Muscle layer of colon (tissue), 2 donors: ENCODE data around the gene SCN7A.
"Not testable (repeated sequence)": the region's sequence is repeated elsewhere in the genome, so short reads cannot be mapped to it uniquely, and the experiment has no call there.

Experiments used
- H3K27ac ChIP-seq: one replicate; pipeline ENCODE4 v1.7.0; 2013; ENCODE audit warnings: low read depth, mild to moderate bottlenecking, low read length, moderate library complexity
- H3K27me3 ChIP-seq, 2 donors: one replicate each; pipeline ENCODE4 v1.7.0; 2013; ENCODE audit warnings: low read length in 2 of 2, mild to moderate bottlenecking in 2 of 2; ENCODE audit not compliant: insufficient read depth in 2 of 2, control insufficient read depth in 1 of 2
- H3K36me3 ChIP-seq: one replicate; pipeline ENCODE4 v1.7.0; 2013; ENCODE audit warnings: mild to moderate bottlenecking, low read length; ENCODE audit not compliant: insufficient read depth
- H3K4me1 ChIP-seq: one replicate; pipeline ENCODE4 v1.7.0; 2013; ENCODE audit warnings: mild to moderate bottlenecking, low read length; ENCODE audit not compliant: insufficient read depth
- H3K4me3 ChIP-seq, 2 donors: one replicate each; pipeline ENCODE4 v1.7.0; 2013; ENCODE audit warnings: low read length in 2 of 2, low read depth in 1 of 2, mild to moderate bottlenecking in 1 of 2, moderate library complexity in 1 of 2
- H3K9ac ChIP-seq: one replicate; pipeline ENCODE4 v1.7.0; 2013; ENCODE audit warnings: low read length
- H3K9me3 ChIP-seq: one replicate; pipeline ENCODE4 v1.7.0; 2013; ENCODE audit warnings: mild to moderate bottlenecking, low read length
- donor health status: abdominal sarcoma.
- donor health status: Adenocarcinoma of cecum.

Gene SCN7A

GRCh38 chr2:166491461-166491860, 2.6 kb downstream of the SCN7A start:
- Histone ChIP-seq H3K27me3 (no peaks in the 10 kb centered on the region), H3K9me3 (no peaks in the 10 kb centered on the region), H3K27ac (no peak overlapping the region), H3K9ac (no peak overlapping the region), H3K4me3 (peak overlapping the region in 1 of 2 donors; percentile 63), H3K36me3 (peaks cover 4% of the 10 kb centered on the region), H3K4me1 (peaks cover 20% of the 10 kb centered on the region)

DNA sequence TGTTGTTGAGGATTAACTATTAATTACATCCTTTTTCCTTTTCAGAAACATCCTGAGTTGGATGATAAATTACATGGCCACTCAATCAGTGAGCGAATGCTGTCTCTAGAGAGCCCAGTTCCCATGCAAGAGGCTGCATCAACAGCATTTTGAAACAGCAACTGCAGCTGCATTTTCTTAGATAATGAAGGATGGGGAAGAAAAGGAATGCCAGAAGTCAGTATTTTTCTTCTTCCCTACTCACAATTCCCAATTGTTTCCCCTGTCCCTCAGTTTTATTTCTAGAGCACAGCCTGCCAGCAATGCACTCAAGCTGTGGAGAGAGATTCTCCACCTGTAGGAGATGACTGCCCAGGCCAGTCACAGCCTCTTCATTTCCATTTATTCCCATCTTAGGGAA, 6.9 kb downstream of the SCN7A start:
- Histone ChIP-seq H3K9me3 (no peaks in the 10 kb centered on the region), H3K4me3 (no peak overlapping the region), H3K9ac (no peak overlapping the region), H3K36me3 (peaks cover 9% of the 10 kb centered on the region), H3K27ac (no peak overlapping the region), H3K27me3 (no peaks in the 10 kb centered on the region), H3K4me1 (peaks cover 23% of the 10 kb centered on the region)

DNA sequence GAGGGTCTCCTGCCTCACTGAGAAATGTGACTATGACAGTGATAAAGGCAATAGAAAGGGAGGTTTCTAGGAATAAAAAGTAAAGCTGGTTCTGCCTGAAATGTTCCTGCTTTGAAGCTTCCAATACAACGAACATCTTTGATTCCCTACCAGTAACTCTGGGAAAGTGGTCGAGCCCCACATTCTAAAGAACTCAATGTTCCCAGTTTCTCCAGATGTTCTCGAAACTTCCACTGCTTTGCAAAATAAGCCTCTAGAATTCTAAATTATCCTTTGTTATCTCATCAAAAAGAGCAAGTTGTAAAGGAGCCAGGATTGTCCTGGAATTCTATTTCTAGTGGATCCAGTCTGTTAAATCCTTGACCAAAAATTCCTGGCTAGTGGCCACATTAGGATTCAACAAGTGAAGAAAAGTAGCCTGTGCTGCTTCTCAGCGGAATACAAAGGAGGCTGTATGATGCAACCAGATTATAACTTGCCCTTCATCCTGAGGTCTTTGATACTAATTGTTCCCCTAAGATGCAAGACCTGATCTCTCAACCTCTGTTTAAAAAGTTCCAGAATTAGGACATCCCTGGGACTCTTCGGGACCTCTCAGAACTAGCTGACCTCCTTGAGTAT, 8.4 kb downstream of the SCN7A start:
- Histone ChIP-seq H3K36me3 (peaks cover 9% of the 10 kb centered on the region), H3K4me1 (peaks cover 23% of the 10 kb centered on the region), H3K9me3 (no peaks in the 10 kb centered on the region), H3K4me3 (no peak overlapping the region), H3K9ac (no peak overlapping the region), H3K27ac (peak overlapping the region; percentile 21), H3K27me3 (no peaks in the 10 kb centered on the region)

DNA sequence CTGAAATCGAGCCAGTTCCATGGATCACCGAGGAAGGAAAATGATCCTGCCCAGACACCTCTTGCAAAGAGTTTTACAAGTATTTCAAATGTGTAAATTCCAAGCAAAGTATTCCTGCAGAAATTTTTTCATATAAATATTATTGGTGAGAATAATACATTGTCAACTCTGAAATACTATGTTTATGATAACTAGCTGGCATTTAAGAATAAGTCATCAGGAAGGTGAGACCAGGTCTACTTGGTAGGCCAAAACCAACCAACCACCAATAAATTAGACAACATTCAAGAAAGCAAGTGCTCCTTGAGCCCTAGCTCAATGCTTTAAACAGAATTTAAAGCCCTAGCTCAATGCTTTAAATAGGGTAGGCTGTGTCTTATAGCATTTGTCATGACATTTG, 21.7 kb downstream of the SCN7A start:
- Histone ChIP-seq H3K4me3 (no peak overlapping the region), H3K9ac (no peak overlapping the region), H3K27me3 (no peaks in the 10 kb centered on the region), H3K4me1 (peaks cover 31% of the 10 kb centered on the region), H3K27ac (no peak overlapping the region), H3K36me3 (no peaks in the 10 kb centered on the region), H3K9me3 (no peaks in the 10 kb centered on the region)

DNA sequence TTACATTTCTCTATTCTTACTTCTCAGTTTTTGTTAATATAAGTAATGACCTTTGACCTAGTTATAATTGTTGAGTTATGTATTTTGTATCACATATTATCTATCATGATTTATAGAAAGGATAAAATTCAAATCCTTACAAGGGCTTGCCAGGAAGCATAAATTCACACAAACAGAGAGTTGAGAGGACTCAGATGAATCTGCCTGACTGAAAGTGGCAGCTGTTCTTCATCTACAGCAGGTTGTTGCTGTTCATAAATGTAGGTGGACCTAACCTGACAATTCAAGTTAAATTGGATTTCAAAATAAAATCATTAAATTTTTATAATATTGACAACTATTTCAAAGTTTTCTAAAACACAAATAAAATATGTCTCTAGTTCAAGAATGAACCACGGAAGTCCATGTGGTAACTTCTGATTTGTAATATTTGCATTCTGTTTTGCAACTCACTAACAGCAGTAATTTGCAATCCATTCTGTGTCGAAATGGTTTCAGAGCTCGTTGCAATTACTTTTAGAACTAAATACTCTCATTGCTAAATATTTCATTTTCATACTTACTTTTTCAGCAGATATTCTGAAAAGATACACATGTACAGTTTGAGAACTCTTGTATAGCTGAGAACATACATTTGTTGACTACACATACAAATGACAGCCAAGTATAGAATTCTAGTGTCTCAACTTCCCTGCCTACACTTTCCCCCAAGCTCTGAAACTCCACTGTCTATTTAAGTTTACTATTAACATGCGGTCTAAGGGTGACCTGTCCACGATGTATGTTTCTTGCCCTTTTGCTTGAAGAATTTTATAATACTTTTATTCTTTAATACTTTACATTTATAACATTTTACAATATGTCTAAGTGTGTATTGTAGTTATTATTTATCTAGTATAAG, 25.7 kb downstream of the SCN7A start:
- Histone ChIP-seq H3K4me1 (peaks cover 36% of the 10 kb centered on the region), H3K36me3 (peaks cover 7% of the 10 kb centered on the region)

DNA sequence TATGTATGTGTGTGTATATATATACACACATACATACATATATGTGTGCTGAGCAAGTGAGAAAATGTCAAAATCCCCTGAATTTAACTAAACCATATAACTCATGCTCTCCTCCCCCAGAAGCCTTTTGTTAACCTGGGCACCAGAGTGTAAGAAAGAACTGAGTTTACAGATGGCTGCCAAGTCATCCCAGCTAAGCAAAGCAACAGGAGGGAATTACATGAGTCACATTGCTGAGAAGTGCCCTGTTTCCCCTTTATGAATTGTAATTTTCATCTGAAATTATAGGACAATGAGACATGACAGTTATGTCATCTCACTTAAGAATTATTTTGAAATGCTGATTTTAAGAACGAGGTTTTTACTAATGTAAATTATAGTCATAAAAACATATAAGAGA, 29.9 kb downstream of the SCN7A start:
- Histone ChIP-seq H3K4me3 (no peak overlapping the region), H3K27me3 (no peaks in the 10 kb centered on the region), H3K4me1 (peaks cover 7% of the 10 kb centered on the region), H3K9ac (no peak overlapping the region), H3K9me3 (no peaks in the 10 kb centered on the region), H3K27ac (no peak overlapping the region), H3K36me3 (peaks cover 14% of the 10 kb centered on the region)

More for the DNA sequence above, 25.7 kb downstream of the SCN7A start:
- no peaks in the 10 kb centered on the region for H3K9me3 ChIP-seq
- H3K27me3 ChIP-seq = no peaks in the 10 kb centered on the region
- no peak overlapping the region for H3K9ac ChIP-seq
- no peak overlapping the region for H3K27ac ChIP-seq
- H3K4me3 ChIP-seq = no peak overlapping the region

GRCh38 chr2:166463640-166464039, 30.4 kb downstream of the SCN7A start:
- Histone ChIP-seq H3K27me3 (no peaks in the 10 kb centered on the region), H3K4me3 (no peak overlapping the region), H3K9me3 (no peaks in the 10 kb centered on the region), H3K27ac (no peak overlapping the region), H3K9ac (no peak overlapping the region), H3K4me1 (peaks cover 7% of the 10 kb centered on the region), H3K36me3 (peaks cover 14% of the 10 kb centered on the region)

GRCh38 chr2:166458674-166459073, 35.4 kb downstream of the SCN7A start:
- no peak overlapping the region for H3K9ac ChIP-seq
- H3K9me3 ChIP-seq = no peaks in the 10 kb centered on the region
- H3K4me1 ChIP-seq = peaks cover 6% of the 10 kb centered on the region
- H3K36me3 ChIP-seq = peaks cover 6% of the 10 kb centered on the region
- no peaks in the 10 kb centered on the region for H3K27me3 ChIP-seq
- H3K27ac ChIP-seq = no peak overlapping the region
- no peak overlapping the region for H3K4me3 ChIP-seq

GRCh38 chr2:166455823-166456222, 38.2 kb downstream of the SCN7A start:
- H3K9ac ChIP-seq, H3K9me3 ChIP-seq, H3K4me3 ChIP-seq, H3K27ac ChIP-seq, H3K36me3 ChIP-seq, H3K4me1 ChIP-seq, H3K27me3 ChIP-seq: not testable (repeated sequence)

DNA sequence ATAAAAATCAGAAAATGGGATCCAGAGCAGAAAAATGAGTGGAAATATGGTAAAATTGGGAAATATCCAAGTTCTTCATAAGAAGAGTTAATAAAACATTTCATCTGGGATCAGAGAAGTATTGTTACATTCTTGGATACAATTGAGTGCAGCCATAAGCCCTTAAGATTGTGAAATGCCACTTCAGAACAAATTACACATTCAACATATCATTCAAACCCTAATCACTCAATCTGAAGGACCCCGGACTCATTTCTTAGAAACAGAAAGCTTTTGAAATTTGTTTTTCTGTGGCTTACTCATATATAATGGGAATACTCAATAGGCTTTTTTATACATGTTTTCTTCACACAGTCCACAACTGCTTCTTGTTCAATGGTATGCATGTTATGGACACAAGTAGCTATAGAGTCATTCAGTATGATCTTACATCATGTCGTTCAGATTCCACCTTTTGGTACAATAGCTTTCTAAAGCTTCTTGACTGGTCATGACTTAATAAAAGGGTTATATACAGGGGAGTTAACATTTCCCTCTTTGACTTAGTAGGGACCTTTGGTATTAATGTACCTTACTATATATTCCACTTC, 39.9 kb downstream of the SCN7A start:
- Histone ChIP-seq H3K4me3 (no peak overlapping the region), H3K27ac (no peak overlapping the region)

GRCh38 chr2:166451468-166451867, 42.6 kb downstream of the SCN7A start:
- Histone ChIP-seq H3K4me3 (no peak overlapping the region), H3K36me3 (peaks cover 4% of the 10 kb centered on the region), H3K27me3 (no peaks in the 10 kb centered on the region), H3K9me3 (no peaks in the 10 kb centered on the region), H3K4me1 (no peaks in the 10 kb centered on the region), H3K9ac (no peak overlapping the region), H3K27ac (no peak overlapping the region)

More for the DNA sequence above, 39.9 kb downstream of the SCN7A start:
- peaks cover 4% of the 10 kb centered on the region for H3K36me3 ChIP-seq
- H3K9ac ChIP-seq = no peak overlapping the region
- H3K4me1 ChIP-seq = no peaks in the 10 kb centered on the region
- H3K9me3 ChIP-seq = no peaks in the 10 kb centered on the region
- H3K27me3 ChIP-seq = no peaks in the 10 kb centered on the region
